Ishikawa (cell line): Measurements from ENCODE around the gene ZNF670.

Experiments used
- CEBPB ChIP-seq: IDR thresholded peaks from 2 replicates; pipeline ENCODE4 v1.6.1; 2012
- CREB1 ChIP-seq: IDR thresholded peaks from 2 replicates; pipeline ENCODE4 v1.6.1; 2012; ENCODE audit warnings: low read depth
- EGR1 ChIP-seq: IDR thresholded peaks from 2 replicates; pipeline ENCODE4 v1.6.1; 2012
- EP300 ChIP-seq: IDR thresholded peaks from 2 replicates; pipeline ENCODE4 v1.6.1; 2012; ENCODE audit warnings: borderline replicate concordance
- FOXM1 ChIP-seq: IDR thresholded peaks from 2 replicates; pipeline ENCODE4 v1.6.1; 2012; ENCODE audit warnings: low read depth, borderline replicate concordance
- NFIC ChIP-seq: IDR thresholded peaks from 2 replicates; pipeline ENCODE4 v1.6.1; 2012
- RAD21 ChIP-seq: IDR thresholded peaks from 2 replicates; pipeline ENCODE4 v1.6.1; 2012; ENCODE audit warnings: low read depth
- REST ChIP-seq: IDR thresholded peaks from 2 replicates; pipeline ENCODE4 v1.6.1; 2012; ENCODE audit warnings: low read depth, mild to moderate bottlenecking
- TAF1 ChIP-seq: IDR thresholded peaks from 2 replicates; pipeline ENCODE4 v1.6.1; 2012; ENCODE audit warnings: low read depth, mild to moderate bottlenecking
- TCF12 ChIP-seq: IDR thresholded peaks from 2 replicates; pipeline ENCODE4 v1.6.1; 2012; ENCODE audit warnings: low read depth
- TEAD4 ChIP-seq: IDR thresholded peaks from 2 replicates; pipeline ENCODE4 v1.6.1; 2012
- YY1 ChIP-seq: IDR thresholded peaks from 2 replicates; pipeline ENCODE4 v1.6.1; 2012; ENCODE audit warnings: low read depth
- ZBTB7A ChIP-seq: IDR thresholded peaks from 2 replicates; pipeline ENCODE4 v1.6.1; 2012; ENCODE audit warnings: low read depth
- TF ChIP-seq, protein P1 (sequence below): IDR thresholded peaks from 2 replicates; pipeline ENCODE4 v1.6.1; 2012
- TF ChIP-seq, protein P2 (sequence below): IDR thresholded peaks from 2 replicates; pipeline ENCODE4 v1.6.1; 2012

Gene ZNF670

GRCh38 chr1:247078258-247079140 is at the start of gene ZNF670:
Gene ZNF670 (minus strand): TSS chr1:247078811. CDS start chr1:247078596, 215 bp downstream.
- TF ChIP-seq TAF1 (peak; percentile 77), TEAD4 (no peak), ZBTB7A (peak; percentile 19; the same call in 1 of the 2 replicates), NFIC (no peak; the same call in 1 of the 2 replicates), RAD21 (peak; percentile 47), REST (no peak), EGR1 (0 out of 2 replicates have a peak, but pooled peaks have one; percentile 25), YY1 (0 out of 2 replicates have a peak, but pooled peaks have one; percentile 18), EP300 (no peak), CREB1 (no peak), FOXM1 (no peak; the same call in 1 of the 2 replicates), CEBPB (no peak), TCF12 (no peak)
- TF ChIP-seq, protein P1, sequence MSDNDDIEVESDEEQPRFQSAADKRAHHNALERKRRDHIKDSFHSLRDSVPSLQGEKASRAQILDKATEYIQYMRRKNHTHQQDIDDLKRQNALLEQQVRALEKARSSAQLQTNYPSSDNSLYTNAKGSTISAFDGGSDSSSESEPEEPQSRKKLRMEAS, result no peak; the same call in 1 of the 2 replicates
- TF ChIP-seq, protein P2, sequence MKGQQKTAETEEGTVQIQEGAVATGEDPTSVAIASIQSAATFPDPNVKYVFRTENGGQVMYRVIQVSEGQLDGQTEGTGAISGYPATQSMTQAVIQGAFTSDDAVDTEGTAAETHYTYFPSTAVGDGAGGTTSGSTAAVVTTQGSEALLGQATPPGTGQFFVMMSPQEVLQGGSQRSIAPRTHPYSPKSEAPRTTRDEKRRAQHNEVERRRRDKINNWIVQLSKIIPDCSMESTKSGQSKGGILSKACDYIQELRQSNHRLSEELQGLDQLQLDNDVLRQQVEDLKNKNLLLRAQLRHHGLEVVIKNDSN, result no peak

- TF ChIP-seq REST (no peak), EP300 (no peak), CREB1 (no peak), NFIC (no peak), YY1 (no peak), EGR1 (no peak), CEBPB (no peak), TEAD4 (no peak), TAF1 (no peak), RAD21 (no peak), FOXM1 (no peak), ZBTB7A (no peak), TCF12 (no peak)
- TF ChIP-seq, protein P2, result no peak
- TF ChIP-seq, protein P1, result no peak
Measured at GRCh38 chr1:247121382-247121781, 42.8 kb upstream of the ZNF670 start.

DNA sequence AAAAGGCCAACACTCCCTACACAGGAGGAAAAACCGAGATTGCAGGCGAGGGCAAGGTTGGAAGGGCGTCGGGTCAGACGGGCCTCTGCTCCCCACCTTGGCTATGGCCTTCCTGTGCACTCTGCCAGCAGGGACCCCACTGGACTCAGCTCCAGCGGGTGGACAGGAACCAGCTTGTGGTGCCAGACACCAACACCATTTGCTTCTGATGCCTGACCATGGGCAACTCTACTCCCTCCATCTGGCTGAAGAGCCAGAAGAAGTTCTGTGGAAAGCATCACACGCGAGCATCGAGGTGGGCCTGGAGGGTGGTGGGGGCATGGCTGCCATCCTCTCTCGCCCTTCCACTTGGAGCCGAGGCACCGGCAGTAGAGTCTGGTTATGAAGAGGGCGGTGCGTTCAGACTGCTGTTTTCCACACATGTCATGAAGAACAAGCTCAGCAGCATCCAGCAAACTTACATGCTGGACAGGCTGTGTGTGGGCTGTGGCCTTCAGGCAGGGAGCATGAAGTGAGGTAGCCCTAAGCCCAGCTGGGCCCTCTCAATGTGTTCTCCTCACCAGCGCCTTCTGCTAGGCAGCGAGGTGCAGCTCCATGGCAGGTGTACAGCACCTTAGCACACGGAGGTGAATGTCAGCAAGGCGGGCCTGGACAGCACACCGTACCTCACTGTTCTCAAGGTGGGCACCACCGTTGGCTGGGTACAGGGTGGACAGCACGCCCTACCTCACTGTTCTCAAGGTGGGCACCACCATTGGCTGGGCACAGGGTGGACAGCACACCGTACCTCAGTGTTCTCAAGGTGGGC is 41.2 kb upstream of the ZNF670 start:
- TF ChIP-seq YY1 (no peak), NFIC (no peak), RAD21 (no peak), REST (no peak)
- TF ChIP-seq, protein P2, result no peak
- TF ChIP-seq, protein P1, result no peak
